PC-3 (cell line): ENCODE data around the gene PCDHA2. TPM values are rescaled to one million over a fixed set of nuclear protein-coding genes. Genes with fewer than 3 reads are reported as not detected.
"Not testable (repeated sequence)": the region's sequence is repeated elsewhere in the genome, so short reads cannot be mapped to it uniquely, and the experiment has no call there.

Experiments
- ATAC-seq: fragments of 200-7000 bp; cut with Tn5 transposase; 2 replicates; pipeline ENCODE4 v1.9.1; 2020; ENCODE audit warnings: mild to moderate bottlenecking, moderate library complexity
- BruUV-seq: library from RNA; stranded (reverse); fragments of 400-500 nt; replicated peaks from 2 replicates; lab custom pipeline; 2021; lab: Mats Ljungman, UMichigan
- CTCF ChIA-PET: fragments of 300-600 bp; sonication (Branson Sonifier 250); formaldehyde crosslinking; loops from one replicate; lab custom pipeline; 2022; ENCODE audit warnings: antibody characterized with exemption; lab: Charles Lee
- POLR2A ChIA-PET: fragments of 300-600 bp; sonication (Branson Sonifier 250); formaldehyde crosslinking; loops from one replicate; lab custom pipeline; 2022; ENCODE audit warnings: antibody characterized with exemption; ENCODE audit not compliant: unreplicated experiment; lab: Charles Lee
- DNase-seq: peaks from one replicate; pipeline ENCODE4 v3.0.0-alpha.2; 2015
- H2AFZ ChIP-seq: fragments of 300-600 bp; sonication (generic); 2 replicates; pipeline ENCODE4 v1.6.0; 2016; ENCODE audit warnings: antibody characterized with exemption, low read length
- H3F3A ChIP-seq: fragments of 300-600 bp; sonication (generic); one replicate; pipeline ENCODE4 v1.6.0; 2017; ENCODE audit warnings: antibody characterized with exemption, low read length, control low read depth, mild to moderate bottlenecking; ENCODE audit not compliant: unreplicated experiment
- H3K27ac ChIP-seq: fragments of 300-600 bp; sonication (generic); 2 replicates; pipeline ENCODE4 v1.5.1; 2016; ENCODE audit warnings: mild to moderate bottlenecking, low read length
- H3K27me3 ChIP-seq: fragments of 300-600 bp; sonication (generic); 2 replicates; pipeline ENCODE4 v1.6.1; 2016; ENCODE audit warnings: low read length, mixed read lengths
- H3K36me3 ChIP-seq: fragments of 300-600 bp; sonication (generic); 2 replicates; pipeline ENCODE4 v1.6.1; 2016; ENCODE audit warnings: low read depth, mixed run types, low read length, mixed read lengths
- H3K4me1 ChIP-seq: fragments of 300-600 bp; sonication (generic); 2 replicates; pipeline ENCODE4 v1.5.1; 2016; ENCODE audit warnings: low read length; ENCODE audit not compliant: insufficient read depth
- H3K4me2 ChIP-seq: fragments of 300-600 bp; sonication (generic); 2 replicates; pipeline ENCODE4 v1.6.0; 2016; ENCODE audit warnings: low read length
- H3K4me3 ChIP-seq: fragments of 300-600 bp; sonication (generic); 2 replicates; pipeline ENCODE4 v1.5.1; 2016; ENCODE audit warnings: mild to moderate bottlenecking, low read length, mixed read lengths
- H3K79me2 ChIP-seq: fragments of 300-600 bp; sonication (generic); 2 replicates; pipeline ENCODE4 v1.6.1; 2017; ENCODE audit warnings: low read length, mixed read lengths
- H3K9ac ChIP-seq: fragments of 300-600 bp; sonication (generic); 2 replicates; pipeline ENCODE4 v1.6.0; 2016; ENCODE audit warnings: mild to moderate bottlenecking, low read length
- H3K9me2 ChIP-seq: fragments of 300-600 bp; sonication (generic); replicated peaks from 2 replicates; pipeline ENCODE4 v1.6.1; 2016; ENCODE audit warnings: mixed run types, low read length, mixed read lengths
- H3K9me3 ChIP-seq: fragments of 300-600 bp; sonication (generic); 2 replicates; pipeline ENCODE4 v1.6.1; 2016; ENCODE audit warnings: low read length, mixed read lengths
- H4K20me1 ChIP-seq: fragments of 300-600 bp; sonication (generic); 2 replicates; pipeline ENCODE4 v1.6.1; 2016; ENCODE audit warnings: low read length, mixed read lengths
- CTCF ChIP-seq: fragments of 300-600 bp; sonication (generic); conservative IDR thresholded peaks from 2 replicates; pipeline ENCODE4 v1.5.1; 2017; ENCODE audit warnings: antibody characterized with exemption, low read depth, mild to moderate bottlenecking, low read length
- EZH2 ChIP-seq: fragments of 300-600 bp; sonication (generic); IDR thresholded peaks from one replicate; pipeline ENCODE4 v1.6.1; 2017; ENCODE audit warnings: antibody characterized with exemption, mild to moderate bottlenecking, low read length; ENCODE audit not compliant: unreplicated experiment
- intact Hi-C: fragments of 100-400 bp; cut with micrococcal nuclease; formaldehyde crosslinking; loops from 2 replicates; pipeline ENCODE4 v1.9.0; 2023
- total RNA-seq: library from RNA; depleted of rRNA; stranded (reverse); fragments of >200 nt; gene quantifications from 2 replicates; pipeline ENCODE4 v1.2.3, GENCODE V29; 2014

The PCDHA2 gene
- total RNA-seq, 1 experiment from 2014 or later = not detected

GRCh38 chr5:140785905-140786686 lies 8.6 kb upstream of the PCDHA2 start, which contains the start of gene PCDHA1:
Gene PCDHA1 (plus strand): TSS chr5:140786140.
- H4K20me1 ChIP-seq = no peaks in the 10 kb centered on the region
- DNase-seq = no peak
- H2AFZ ChIP-seq = no peak within 1 kb of the TSS
- no peak within 1 kb of the TSS for H3K9ac ChIP-seq
- H3K27ac ChIP-seq = no peak within 1 kb of the TSS
- TF ChIP-seq CTCF = 0 out of 2 replicates have a peak, but pooled peaks have one; percentile 17
- TF ChIP-seq EZH2 = no peak
- H3K4me2 ChIP-seq = no peak within 1 kb of the TSS
- no peaks in the 10 kb centered on the region for H3K4me1 ChIP-seq
- H3K27me3 ChIP-seq = no peaks in the 10 kb centered on the region
- ATAC-seq = no peak
- H3K9me3 ChIP-seq = peaks cover 19% of the 10 kb centered on the region; the same call in 1 of the 2 replicates
- intact Hi-C loops = no loop called here
- H3K79me2 ChIP-seq = no peaks in the 10 kb centered on the region
- no TSS peak for BruUV-seq
- H3K9me2 ChIP-seq = no peaks in the 10 kb centered on the region
- ChIA-PET CTCF (no interaction called here), POLR2A (no interaction called here)
- H3F3A ChIP-seq = no peaks in the 10 kb centered on the region
- no peak within 1 kb of the TSS for H3K4me3 ChIP-seq
- no peaks in the 10 kb centered on the region for H3K36me3 ChIP-seq

- DNase-seq, POLR2A ChIA-PET, H3K79me2 ChIP-seq, BruUV-seq, H2AFZ ChIP-seq, H3K4me1 ChIP-seq, H3K36me3 ChIP-seq, CTCF ChIA-PET, H3K9me2 ChIP-seq, intact Hi-C loops, H3K9ac ChIP-seq, H3K4me2 ChIP-seq, H3K27ac ChIP-seq, H3F3A ChIP-seq, ATAC-seq, H4K20me1 ChIP-seq, H3K4me3 ChIP-seq, H3K27me3 ChIP-seq: not testable (repeated sequence)
- peaks cover 19% of the 10 kb centered on the region; the same call in 1 of the 2 replicates for H3K9me3 ChIP-seq
These were observed 7.2 kb upstream of the PCDHA2 start for GRCh38 chr5:140787422-140787821.

GRCh38 chr5:140787849-140788504 lies 6.7 kb upstream of the PCDHA2 start:
- intact Hi-C loops, H3K9me2 ChIP-seq, H3K9ac ChIP-seq, H4K20me1 ChIP-seq, H2AFZ ChIP-seq, H3K4me3 ChIP-seq, H3K27ac ChIP-seq, CTCF ChIA-PET, DNase-seq, H3K4me1 ChIP-seq, H3K4me2 ChIP-seq, H3F3A ChIP-seq, H3K27me3 ChIP-seq, H3K79me2 ChIP-seq, ATAC-seq, BruUV-seq, H3K36me3 ChIP-seq, POLR2A ChIA-PET: not testable (repeated sequence)
- H3K9me3 ChIP-seq = peaks cover 22% of the 10 kb centered on the region; the same call in 1 of the 2 replicates
